NOMO-1 (cell line): ENCODE data around the gene AP3S2.
"Not testable (repeated sequence)": the region's sequence is repeated elsewhere in the genome, so short reads cannot be mapped to it uniquely, and the experiment has no call there.

Experiments used
- DNase-seq, 2 experiments: peaks; one replicate each; lab custom pipeline; 2025; ENCODE audit not compliant: unreplicated experiment in 2 of 2; lab: John Stamatoyannopoulos, UW

AP3S2 gene

GRCh38 chr15:89870006-89870405 lies 23.8 kb downstream of the AP3S2 start:
- DNase-seq, result peak; percentile 33 to 80

GRCh38 chr15:89869490-89869889 lies 24.3 kb downstream of the AP3S2 start:
- not testable (repeated sequence) for DNase-seq

GRCh38 chr15:89864958-89865739 lies 28.6 kb downstream of the AP3S2 start:
- DNase-seq, result no peak

GRCh38 chr15:89863918-89864317 lies 29.9 kb downstream of the AP3S2 start:
- no peak for DNase-seq

- DNase-seq, result no peak
Observed at GRCh38 chr15:89860891-89861290, 32.9 kb downstream of the AP3S2 start.

GRCh38 chr15:89860431-89860830 lies 33.4 kb downstream of the AP3S2 start:
- DNase-seq, result no peak

- no peak for DNase-seq
Observed at GRCh38 chr15:89858661-89859458, 34.9 kb downstream of the AP3S2 start.

- DNase-seq, result no peak
Observed at GRCh38 chr15:89857673-89858072, 36.1 kb downstream of the AP3S2 start.

GRCh38 chr15:89855948-89856347 lies 37.8 kb downstream of the AP3S2 start:
- DNase-seq, result no peak

- not testable (repeated sequence) for DNase-seq
Observed at GRCh38 chr15:89854863-89855262, 38.9 kb downstream of the AP3S2 start.

GRCh38 chr15:89852342-89852995 lies 41.3 kb downstream of the AP3S2 start:
- no peak for DNase-seq

GRCh38 chr15:89851673-89852341 lies 42.0 kb downstream of the AP3S2 start:
- DNase-seq, result peak; percentile 21 to 80

- no peak for DNase-seq
Observed at GRCh38 chr15:89848970-89849292, 44.9 kb downstream of the AP3S2 start.

GRCh38 chr15:89847101-89847500 lies 46.7 kb downstream of the AP3S2 start:
- no peak for DNase-seq

GRCh38 chr15:89845305-89845893 lies 48.4 kb downstream of the AP3S2 start:
- no peak for DNase-seq

- DNase-seq, result no peak
Observed at GRCh38 chr15:89841962-89842361, 51.8 kb downstream of the AP3S2 start.

- DNase-seq, result no peak
Observed at GRCh38 chr15:89841306-89841705, 52.5 kb downstream of the AP3S2 start.

- DNase-seq, result no peak
Observed at GRCh38 chr15:89839167-89839810, 54.5 kb downstream of the AP3S2 start.

GRCh38 chr15:89837830-89838178 lies 56.0 kb downstream of the AP3S2 start:
- DNase-seq, result no peak

GRCh38 chr15:89837134-89837829 lies 56.5 kb downstream of the AP3S2 start:
- DNase-seq, result no peak
